Placental epithelial cell (primary cell): ENCODE results near the gene ZNF439. TPM values are rescaled to one million over a fixed set of nuclear protein-coding genes. Genes with fewer than 3 reads are reported as not detected.

Experiments used
- total RNA-seq: library from RNA; depleted of rRNA; stranded (reverse); fragments of >200 nt; gene quantifications from 2 replicates; pipeline ENCODE4 v1.2.3, GENCODE V29; 2012

The ZNF439 gene
- 14.7 and 17.3 TPM in 2 replicates for total RNA-seq

DNA sequence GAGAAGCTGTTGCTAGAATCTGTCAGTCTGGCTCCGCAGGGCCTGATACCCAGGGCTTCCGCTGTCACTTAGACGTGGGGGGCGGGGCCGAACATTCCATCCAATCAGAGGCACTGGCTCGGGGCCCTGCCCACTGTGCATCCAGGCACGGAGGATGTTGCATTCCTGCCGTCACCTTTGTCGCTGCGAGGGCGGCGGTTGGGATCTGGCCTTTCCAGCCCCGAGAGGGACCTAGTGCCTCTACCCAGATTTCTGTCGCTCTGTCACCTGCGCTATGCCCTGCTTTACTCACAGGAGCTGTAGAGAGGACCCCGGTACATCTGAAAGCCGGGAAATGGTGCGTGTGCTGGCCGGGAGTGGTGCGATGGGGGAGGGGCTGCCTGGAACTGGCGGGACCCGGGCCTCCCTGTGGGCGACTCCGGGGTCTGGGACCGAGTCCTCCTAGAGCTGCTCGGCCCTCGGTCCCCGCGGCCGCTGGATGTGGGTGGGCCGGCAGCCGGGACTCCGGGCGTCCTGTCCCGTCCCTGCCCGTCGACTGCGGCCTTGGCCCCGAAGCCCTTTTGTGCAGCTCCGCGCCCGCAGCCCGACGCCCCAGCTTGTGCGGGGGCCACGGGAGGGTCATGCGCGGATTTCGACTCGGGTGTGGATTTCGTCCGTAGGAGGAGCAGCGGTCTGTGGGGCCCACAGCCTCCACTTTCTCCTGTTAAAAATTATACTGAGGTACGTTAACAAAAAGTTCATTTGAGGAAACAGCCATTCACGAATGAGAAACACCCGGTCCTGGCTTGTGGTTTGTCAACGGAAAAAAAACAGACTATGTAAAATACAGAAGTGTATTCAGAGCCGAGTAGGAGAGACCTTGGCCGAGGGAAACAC, at the start of gene ZNF439:
Gene ZNF439 (plus strand): TSS at position 133 of the 876 bp plus-strand sequence. CDS start 142 bp downstream, at position 275.

DNA sequence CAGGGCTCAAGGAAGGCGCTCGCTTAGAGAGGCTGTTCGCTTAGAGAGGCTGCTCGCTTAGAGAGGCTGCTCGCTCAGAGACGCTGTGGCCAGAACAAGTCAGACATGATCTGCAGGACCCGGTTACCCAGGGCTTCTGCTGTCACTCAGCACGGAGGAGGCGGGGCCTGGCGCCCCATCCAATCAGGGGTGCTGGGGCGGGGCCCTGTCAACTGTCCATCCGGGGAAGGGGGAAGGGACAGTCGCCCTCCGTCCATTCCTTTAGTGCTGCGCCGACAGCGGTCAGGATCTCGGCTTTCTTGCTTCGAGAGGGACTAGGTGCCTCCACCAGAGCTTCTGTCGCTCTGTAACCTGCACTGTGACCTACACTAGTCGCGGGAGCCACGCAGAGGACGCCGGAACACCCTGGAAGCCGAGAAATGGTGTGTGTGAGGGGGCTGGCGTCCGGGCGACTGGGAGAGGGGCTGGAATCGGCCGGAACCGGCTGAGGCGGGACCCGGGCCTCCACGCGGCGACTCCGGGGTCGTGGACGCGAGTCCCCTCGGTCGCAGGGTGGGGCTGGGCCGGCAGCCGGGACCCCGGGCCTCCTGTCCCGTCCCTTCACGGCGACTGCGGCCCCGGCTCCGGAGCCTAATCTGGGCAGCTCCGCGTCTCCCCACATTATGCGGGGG, 34.4 kb upstream of the ZNF439 start, which contains the start of gene ZNF440:
Gene ZNF440 (plus strand): TSS at position 245 of the 671 bp plus-strand sequence. CDS start 175 bp downstream, at position 420.

DNA sequence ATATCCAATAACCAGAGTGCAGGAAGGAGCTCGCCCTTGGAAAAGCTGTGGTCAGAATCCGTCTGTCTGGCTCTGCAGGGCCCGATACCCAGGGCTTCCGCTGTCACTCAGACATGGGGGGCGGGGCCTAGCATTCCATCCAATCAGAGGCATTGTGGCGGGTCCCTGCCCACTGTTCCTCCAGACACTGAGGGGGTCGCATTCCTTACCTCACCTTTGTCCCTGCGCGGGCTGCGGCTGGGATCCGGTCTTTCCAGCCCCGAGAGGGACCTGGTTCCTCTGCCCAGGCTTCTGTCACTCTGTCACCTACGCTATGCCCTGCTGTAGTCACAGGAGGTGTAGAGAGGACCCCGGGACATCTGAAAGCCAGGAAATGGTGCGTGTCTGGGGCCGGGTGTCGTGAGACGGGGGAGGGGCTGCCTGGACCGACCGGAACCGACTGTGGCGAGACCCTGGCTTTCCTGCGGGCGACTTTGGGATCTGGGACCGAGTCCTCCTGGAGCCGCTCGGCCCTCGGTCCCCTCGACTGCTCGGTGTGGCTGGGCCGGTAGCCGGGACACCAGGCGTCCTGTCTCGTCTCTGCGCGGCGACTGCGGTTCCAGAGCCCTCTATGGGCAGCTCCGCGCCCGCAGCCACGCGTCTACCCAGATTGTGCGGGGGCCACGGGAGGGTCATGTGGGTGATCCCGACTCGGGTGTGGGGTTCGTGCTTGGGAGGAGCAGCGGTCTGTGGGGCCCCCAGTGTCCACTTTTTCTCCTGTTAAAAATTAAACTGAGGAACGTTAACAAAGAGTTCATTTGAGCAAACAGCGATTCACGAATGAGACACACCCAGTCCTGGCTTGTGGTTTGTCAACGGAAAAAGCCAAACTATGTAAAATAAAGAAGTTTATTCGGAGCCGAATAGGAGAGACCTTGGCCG, 39.3 kb downstream of the ZNF439 start, which contains the start of gene ZNF69:
Gene ZNF69 (plus strand): TSS at position 172 of the 921 bp plus-strand sequence. CDS start 142 bp downstream, at position 314.

Other genes starting within 250 kb of the ZNF439 start
- gene ZNF823, start 109.8 kb upstream of the ZNF439 start, total RNA-seq: 18.7 and 29.4 TPM in 2 replicates
- gene ZNF441, start 81.7 kb upstream of the ZNF439 start, total RNA-seq: 9.1 and 10.2 TPM in 2 replicates
- gene ZNF491, start 50.2 kb upstream of the ZNF439 start, total RNA-seq: 1.4 and 3.5 TPM in 2 replicates
- 10.7 and 18.1 TPM in 2 replicates for gene ZNF440, start 34.5 kb upstream of the ZNF439 start, total RNA-seq
- gene ZNF69, start 39.1 kb downstream of the ZNF439 start, total RNA-seq: 27.9 and 38.4 TPM in 2 replicates
- 7.6 and 8.2 TPM in 2 replicates for gene ZNF700, start 76.4 kb downstream of the ZNF439 start, total RNA-seq
- 2.7 and 3.5 TPM in 2 replicates for gene ZNF763, start 116.3 kb downstream of the ZNF439 start, total RNA-seq
- gene ZNF433, start 187.0 kb downstream of the ZNF439 start, total RNA-seq: 7.4 and 15.7 TPM in 2 replicates
- 0.98 and 1.2 TPM in 2 replicates for gene ZNF878, start 204.2 kb downstream of the ZNF439 start, total RNA-seq
- gene ZNF844, start 216.0 kb downstream of the ZNF439 start, total RNA-seq: 5.9 and 10.2 TPM in 2 replicates